ENCODE data around the gene SLC44A5. TPM values are rescaled to one million over a fixed set of nuclear protein-coding genes. Genes with fewer than 3 reads are reported as not detected.

Gene SLC44A5
- total RNA-seq, 1 experiment from 2014 or later = 0.18 TPM

DNA sequence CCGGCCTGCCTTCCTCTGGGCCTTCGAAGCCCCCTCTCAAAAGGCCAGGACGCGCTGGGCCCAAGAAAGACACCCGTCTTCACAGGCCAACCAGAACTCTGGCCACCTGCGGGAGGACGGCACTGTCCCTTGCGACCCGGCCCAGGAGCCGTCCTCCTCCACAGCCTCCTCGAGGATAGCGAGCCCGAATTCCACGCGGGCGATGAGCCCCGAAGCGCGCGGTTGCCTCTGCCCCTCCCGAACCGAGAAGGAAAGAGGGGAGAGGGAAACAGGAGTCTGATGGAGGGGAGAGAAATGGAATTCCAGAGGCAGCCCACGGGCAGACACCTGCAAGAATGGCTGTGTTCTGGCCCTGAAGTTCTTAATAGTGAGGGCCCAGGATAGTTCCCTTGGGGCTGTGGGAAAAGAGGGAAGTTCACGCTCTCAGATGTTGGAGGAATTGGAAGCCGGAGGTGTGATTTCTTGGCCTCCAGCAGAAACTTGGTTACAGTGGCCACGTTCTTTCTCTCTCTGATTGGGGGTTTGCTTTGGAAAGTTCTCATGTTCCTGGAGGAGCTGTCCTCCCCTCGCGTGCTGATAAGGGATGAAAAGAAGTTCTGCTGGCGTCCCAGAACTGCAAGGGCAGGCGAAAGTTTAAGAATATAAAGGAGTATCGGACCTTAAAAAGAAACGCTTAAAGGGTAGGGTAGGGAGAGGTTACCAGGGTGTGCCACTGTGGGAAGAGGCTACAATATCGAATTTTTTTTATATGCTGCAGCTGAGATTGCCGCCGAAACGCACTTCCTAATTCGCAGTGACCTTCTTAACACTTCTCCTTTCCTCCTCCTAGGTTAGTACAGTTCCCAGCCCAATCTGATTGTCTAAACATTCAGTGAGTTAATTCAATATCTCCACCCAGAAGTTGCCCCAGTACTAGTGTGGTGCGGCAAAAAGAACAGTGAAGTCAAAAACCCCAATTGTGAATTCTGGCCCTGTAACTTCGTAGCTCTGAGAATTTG is 5.8 kb upstream of the SLC44A5 start:
- H3K36me3 ChIP-seq (ENCODE audit: control insufficient read depth, insufficient read depth, low read length) = no peaks in the 10 kb centered on the region
- intact Hi-C loops (cut with micrococcal nuclease; ENCODE audit: unreplicated experiment) = no loop called here
- ATAC-seq (peak; percentile 23; the same call in 1 of the 2 replicates), DNase-seq (ENCODE audit: low read depth, low spot score) (no peak)
- TF ChIP-seq, protein P1, sequence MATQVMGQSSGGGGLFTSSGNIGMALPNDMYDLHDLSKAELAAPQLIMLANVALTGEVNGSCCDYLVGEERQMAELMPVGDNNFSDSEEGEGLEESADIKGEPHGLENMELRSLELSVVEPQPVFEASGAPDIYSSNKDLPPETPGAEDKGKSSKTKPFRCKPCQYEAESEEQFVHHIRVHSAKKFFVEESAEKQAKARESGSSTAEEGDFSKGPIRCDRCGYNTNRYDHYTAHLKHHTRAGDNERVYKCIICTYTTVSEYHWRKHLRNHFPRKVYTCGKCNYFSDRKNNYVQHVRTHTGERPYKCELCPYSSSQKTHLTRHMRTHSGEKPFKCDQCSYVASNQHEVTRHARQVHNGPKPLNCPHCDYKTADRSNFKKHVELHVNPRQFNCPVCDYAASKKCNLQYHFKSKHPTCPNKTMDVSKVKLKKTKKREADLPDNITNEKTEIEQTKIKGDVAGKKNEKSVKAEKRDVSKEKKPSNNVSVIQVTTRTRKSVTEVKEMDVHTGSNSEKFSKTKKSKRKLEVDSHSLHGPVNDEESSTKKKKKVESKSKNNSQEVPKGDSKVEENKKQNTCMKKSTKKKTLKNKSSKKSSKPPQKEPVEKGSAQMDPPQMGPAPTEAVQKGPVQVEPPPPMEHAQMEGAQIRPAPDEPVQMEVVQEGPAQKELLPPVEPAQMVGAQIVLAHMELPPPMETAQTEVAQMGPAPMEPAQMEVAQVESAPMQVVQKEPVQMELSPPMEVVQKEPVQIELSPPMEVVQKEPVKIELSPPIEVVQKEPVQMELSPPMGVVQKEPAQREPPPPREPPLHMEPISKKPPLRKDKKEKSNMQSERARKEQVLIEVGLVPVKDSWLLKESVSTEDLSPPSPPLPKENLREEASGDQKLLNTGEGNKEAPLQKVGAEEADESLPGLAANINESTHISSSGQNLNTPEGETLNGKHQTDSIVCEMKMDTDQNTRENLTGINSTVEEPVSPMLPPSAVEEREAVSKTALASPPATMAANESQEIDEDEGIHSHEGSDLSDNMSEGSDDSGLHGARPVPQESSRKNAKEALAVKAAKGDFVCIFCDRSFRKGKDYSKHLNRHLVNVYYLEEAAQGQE (IDR thresholded peaks at IDR 0.05; ENCODE audit: insufficient read depth in 1 of 2, low read depth in 2 of 2, low read length in 1 of 2) = peak in 1 of 2 experiments; percentile 55; a peak in 2 of 4 replicates
- TF ChIP-seq TCF7L2 (IDR thresholded peaks at IDR 0.05; ENCODE audit: low read depth, low read length) = no peak
- in situ Hi-C loops (cut with HindIII; ENCODE audit: low pct_unique_long_range_greater_than_20kb, low sequenced_read_pairs) = no loop called here
- peaks cover 34% of the 10 kb centered on the region for H3K27me3 ChIP-seq (ENCODE audit: control insufficient read depth, insufficient read depth, low read length)
- ChIA-PET CTCF (interaction anchor here (0.6 to 0.7 kb wide), 3 partner anchors 13 to 107 kb away, joined by 3 to 9 read pairs (median 3); no protein-coding TSS in a partner anchor), POLR2A (no interaction called here)
- H3K27ac ChIP-seq (ENCODE audit: low read length) = no peak overlapping the region
- no TSS peak for BruUV-seq (replicated peaks)
- peaks cover 5% of the 10 kb centered on the region; the same call in 1 of the 2 replicates for H3K4me1 ChIP-seq (ENCODE audit: control insufficient read depth, insufficient read depth, low read length)
- no peaks in the 10 kb centered on the region for H3K9me3 ChIP-seq (ENCODE audit: control insufficient read depth, insufficient read depth, low read depth, low read length)
- H3K4me3 ChIP-seq (ENCODE audit: low read depth in 2 of 2, low read length in 2 of 2) = peak overlapping the region; percentile 18 to 20; a peak in 2 of 4 replicates

DNA sequence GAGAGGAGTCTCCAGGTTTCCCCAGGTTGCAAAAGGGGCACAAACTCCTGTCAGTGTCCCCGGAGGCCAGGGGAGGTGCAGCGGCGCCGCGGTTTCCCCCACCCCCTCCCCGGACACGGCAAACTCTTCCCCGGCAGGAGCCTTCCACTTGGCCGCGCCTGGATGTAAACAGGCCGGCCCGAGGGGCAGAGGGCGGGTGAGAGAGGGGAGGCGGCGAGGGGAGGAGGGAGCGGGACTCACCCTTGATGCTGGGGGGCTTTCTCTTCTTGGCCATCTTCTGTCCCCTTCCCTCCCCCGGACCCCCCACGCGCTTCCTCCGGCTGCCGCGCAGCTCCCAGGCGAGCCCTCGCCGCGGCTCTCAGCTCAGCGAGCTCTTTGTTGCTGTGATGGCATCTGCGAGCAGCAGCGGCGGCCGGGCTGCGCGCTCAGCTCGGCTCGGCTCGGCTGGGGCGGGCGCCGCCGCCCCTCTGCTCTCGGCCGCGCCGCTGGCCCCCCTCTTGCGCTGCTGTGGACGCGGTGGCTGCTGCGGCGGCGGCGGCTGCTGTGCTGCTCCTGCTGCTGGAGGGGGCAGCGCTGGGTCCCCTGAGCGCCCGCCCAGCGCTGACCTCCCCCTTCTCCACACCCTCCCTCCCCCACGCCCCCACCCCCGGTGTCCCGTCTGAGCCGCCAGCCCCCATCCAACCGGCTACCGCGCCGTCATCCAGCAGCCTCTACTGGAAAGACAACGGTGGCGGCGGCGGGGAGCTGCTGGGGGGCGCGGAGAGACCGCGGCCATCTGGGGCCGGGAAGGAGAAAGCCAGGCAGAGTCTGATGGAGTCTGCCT is 4.9 kb upstream of the SLC44A5 start:
- no peak for TF ChIP-seq SIN3A (IDR thresholded peaks at IDR 0.05; ENCODE audit: borderline replicate concordance, insufficient read depth, low read depth, low read length)
- no peak for TF ChIP-seq TCF7L2 (IDR thresholded peaks at IDR 0.05; ENCODE audit: low read depth, low read length)
- H3K9me3 ChIP-seq (ENCODE audit: control insufficient read depth, insufficient read depth, low read depth, low read length) = no peaks in the 10 kb centered on the region
- DNase-seq (ENCODE audit: low read depth, low spot score) = no peak
- ChIA-PET POLR2A (no interaction called here), CTCF (interaction anchor here (0.6 kb wide), 2 partner anchors 17 to 107 kb away, joined by 3 to 9 read pairs; no protein-coding TSS in a partner anchor)
- H3K36me3 ChIP-seq (ENCODE audit: control insufficient read depth, insufficient read depth, low read length) = no peaks in the 10 kb centered on the region
- in situ Hi-C loops (cut with HindIII; ENCODE audit: low pct_unique_long_range_greater_than_20kb, low sequenced_read_pairs) = no loop called here
- no peak overlapping the region for H3K27ac ChIP-seq (ENCODE audit: low read length)
- intact Hi-C loops (cut with micrococcal nuclease; ENCODE audit: unreplicated experiment) = no loop called here
- H3K4me3 ChIP-seq (ENCODE audit: low read depth in 2 of 2, low read length in 2 of 2) = peak overlapping the region; percentile 40 to 59
- peaks cover 5% of the 10 kb centered on the region; the same call in 1 of the 2 replicates for H3K4me1 ChIP-seq (ENCODE audit: control insufficient read depth, insufficient read depth, low read length)
- peak; percentile 67 for ATAC-seq
- no TSS peak for BruUV-seq (replicated peaks)
- peaks cover 34% of the 10 kb centered on the region for H3K27me3 ChIP-seq (ENCODE audit: control insufficient read depth, insufficient read depth, low read length)

DNA sequence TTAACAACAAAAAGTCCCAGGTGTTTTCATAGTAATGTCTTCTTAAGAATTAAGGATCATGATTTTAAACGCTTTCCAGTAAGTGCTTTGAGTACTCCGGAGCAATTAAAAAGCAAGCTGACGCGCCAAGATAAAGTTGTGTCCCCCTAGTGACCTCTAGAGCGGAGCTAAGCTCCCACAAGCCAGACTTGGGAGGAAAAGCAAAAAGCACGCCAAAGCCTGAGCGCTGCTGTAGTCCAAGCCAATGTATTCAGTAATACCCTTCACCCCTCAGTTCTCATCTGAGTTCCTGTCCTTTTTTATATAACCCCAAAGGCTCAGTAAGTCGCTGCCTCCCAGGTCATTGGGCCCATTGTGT is 3.5 kb upstream of the SLC44A5 start:
- Histone ChIP-seq H3K27me3 (ENCODE audit: control insufficient read depth, insufficient read depth, low read length) (peaks cover 34% of the 10 kb centered on the region), H3K4me1 (ENCODE audit: control insufficient read depth, insufficient read depth, low read length) (peaks cover 5% of the 10 kb centered on the region; the same call in 1 of the 2 replicates), H3K27ac (ENCODE audit: low read length) (no peak overlapping the region), H3K4me3 (ENCODE audit: low read depth in 2 of 2, low read length in 2 of 2) (peak overlapping the region; percentile 40 to 59; a peak in 3 of 4 replicates), H3K9me3 (ENCODE audit: control insufficient read depth, insufficient read depth, low read depth, low read length) (no peaks in the 10 kb centered on the region), H3K36me3 (ENCODE audit: control insufficient read depth, insufficient read depth, low read length) (no peaks in the 10 kb centered on the region)
- intact Hi-C loops (cut with micrococcal nuclease; ENCODE audit: unreplicated experiment) = no loop called here
- no peak for TF ChIP-seq TCF7L2 (IDR thresholded peaks at IDR 0.05; ENCODE audit: low read depth, low read length)
- no peak for TF ChIP-seq POLR2AphosphoS5 (IDR thresholded peaks at IDR 0.05; ENCODE audit: low read depth, low read length)
- TF ChIP-seq, protein P2, sequence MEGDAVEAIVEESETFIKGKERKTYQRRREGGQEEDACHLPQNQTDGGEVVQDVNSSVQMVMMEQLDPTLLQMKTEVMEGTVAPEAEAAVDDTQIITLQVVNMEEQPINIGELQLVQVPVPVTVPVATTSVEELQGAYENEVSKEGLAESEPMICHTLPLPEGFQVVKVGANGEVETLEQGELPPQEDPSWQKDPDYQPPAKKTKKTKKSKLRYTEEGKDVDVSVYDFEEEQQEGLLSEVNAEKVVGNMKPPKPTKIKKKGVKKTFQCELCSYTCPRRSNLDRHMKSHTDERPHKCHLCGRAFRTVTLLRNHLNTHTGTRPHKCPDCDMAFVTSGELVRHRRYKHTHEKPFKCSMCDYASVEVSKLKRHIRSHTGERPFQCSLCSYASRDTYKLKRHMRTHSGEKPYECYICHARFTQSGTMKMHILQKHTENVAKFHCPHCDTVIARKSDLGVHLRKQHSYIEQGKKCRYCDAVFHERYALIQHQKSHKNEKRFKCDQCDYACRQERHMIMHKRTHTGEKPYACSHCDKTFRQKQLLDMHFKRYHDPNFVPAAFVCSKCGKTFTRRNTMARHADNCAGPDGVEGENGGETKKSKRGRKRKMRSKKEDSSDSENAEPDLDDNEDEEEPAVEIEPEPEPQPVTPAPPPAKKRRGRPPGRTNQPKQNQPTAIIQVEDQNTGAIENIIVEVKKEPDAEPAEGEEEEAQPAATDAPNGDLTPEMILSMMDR (IDR thresholded peaks at IDR 0.05) = no peak
- no peak for TF ChIP-seq SIN3A (IDR thresholded peaks at IDR 0.05; ENCODE audit: borderline replicate concordance, insufficient read depth, low read depth, low read length)
- TF ChIP-seq, protein P1 (IDR thresholded peaks at IDR 0.05; ENCODE audit: insufficient read depth in 1 of 2, low read depth in 2 of 2, low read length in 1 of 2) = no peak
- ChIA-PET CTCF (no interaction called here), POLR2A (no interaction called here)
- no TSS peak for BruUV-seq (replicated peaks)
- in situ Hi-C loops (cut with HindIII; ENCODE audit: low pct_unique_long_range_greater_than_20kb, low sequenced_read_pairs) = no loop called here
- DNase-seq (ENCODE audit: low read depth, low spot score) = no peak
- peak; percentile 23; the same call in 1 of the 2 replicates for ATAC-seq

Measured in Panc1 (cell line).